ENCODE measurements around the gene MACROD2. TPM values are rescaled to one million over a fixed set of nuclear protein-coding genes. Genes with fewer than 3 reads are reported as not detected.

The MACROD2 gene
- total and polyA plus RNA-seq, 2 of the 4 experiments (the other 2 are of a cell fraction): not detected

- Histone ChIP-seq H2BK5ac (ENCODE audit: low read depth, low read length, poor library complexity, severe bottlenecking) (no peak overlapping the region), H3K23ac (ENCODE audit: low read depth, low read length) (no peak overlapping the region), H3K4me1 (ENCODE audit: control insufficient read depth, insufficient read depth, low read length) (no peaks in the 10 kb centered on the region), H4K20me1 (ENCODE audit: insufficient read depth, low read length) (no peaks in the 10 kb centered on the region), H3K36me3 (ENCODE audit: control insufficient read depth, insufficient read depth, low read length) (no peaks in the 10 kb centered on the region), H3K14ac (replicated peaks; ENCODE audit: low read depth, low read length) (no peak overlapping the region), H3K9me3 (ENCODE audit: control insufficient read depth, insufficient read depth, low read length) (no peaks in the 10 kb centered on the region), H3K9me1 (ENCODE audit: insufficient read depth, low read length) (no peaks in the 10 kb centered on the region), H4K8ac (ENCODE audit: low read depth in 2 of 2, low read length in 2 of 2) (no peak overlapping the region), H2BK120ac (ENCODE audit: low read depth, low read length) (no peak overlapping the region), H2BK15ac (ENCODE audit: low read depth, low read length) (no peak overlapping the region), H3K56ac (ENCODE audit: extremely low read depth, insufficient read depth, low read length) (no peak overlapping the region), H2AFZ (replicated peaks; ENCODE audit: low read length, poor library complexity) (no peak overlapping the region), H2AK5ac (ENCODE audit: low read depth, low read length) (no peak overlapping the region), H3K4me2 (ENCODE audit: low read depth, low read length) (no peak overlapping the region), H3K4ac (ENCODE audit: low read depth, low read length) (no peak overlapping the region), H3K79me1 (ENCODE audit: low read depth in 1 of 2, low read length in 2 of 2) (no peaks in the 10 kb centered on the region), H3K4me3 (ENCODE audit: insufficient read depth, low read depth, low read length) (no peak overlapping the region), H3K18ac (ENCODE audit: low read depth, low read length) (no peak overlapping the region), H2BK20ac (ENCODE audit: low read depth, low read length) (no peak overlapping the region), H4K91ac (ENCODE audit: insufficient read depth, low read depth, low read length) (no peak overlapping the region), H4K5ac (ENCODE audit: low read depth, low read length) (no peak overlapping the region), H3K27me3 (ENCODE audit: control insufficient read depth, insufficient read depth, low read length) (no peaks in the 10 kb centered on the region), H2AK9ac (replicated peaks; ENCODE audit: low read depth, low read length, poor library complexity) (no peak overlapping the region), H3K27ac (ENCODE audit: insufficient read depth, low read length) (no peak overlapping the region), H3K9ac (ENCODE audit: low read depth, low read length) (no peak overlapping the region)
- intact Hi-C loops (cut with micrococcal nuclease): loop anchor here (1.0 kb wide), 1 partner anchor 8 kb away; no protein-coding TSS in a partner anchor
- CTCF ChIA-PET: no interaction called here
- in situ Hi-C loops (cut with MboI; ENCODE audit: low sequenced_read_pairs): no loop called here
- DNase-seq: no peak
- no CpG with 5 or more reads among the region's 1 CpG for WGBS, 2 experiments (ENCODE audit: extremely low coverage in 2 of 2, insufficient read length in 1 of 2)
- no TSS peak for BruUV-seq (replicated peaks)
- TF ChIP-seq USF2 (IDR thresholded peaks at IDR 0.05; ENCODE audit: low read depth, low read length) (no peak), BHLHE40 (IDR thresholded peaks at IDR 0.05; ENCODE audit: low read depth, low read length) (no peak), FOS (IDR thresholded peaks at IDR 0.05; ENCODE audit: low read depth, low read length) (no peak), NFE2L2 (IDR thresholded peaks at IDR 0.05; ENCODE audit: low read depth, low read length) (no peak), RFX5 (IDR thresholded peaks at IDR 0.05; ENCODE audit: low read depth, low read length) (no peak), MAZ (IDR thresholded peaks at IDR 0.05; ENCODE audit: borderline replicate concordance, low read depth, low read length) (no peak), CHD1 (IDR thresholded peaks at IDR 0.05; ENCODE audit: low read depth, low read length) (no peak), ELK1 (IDR thresholded peaks at IDR 0.05; ENCODE audit: borderline replicate concordance, low read depth, low read length) (no peak)
- dilution Hi-C loops (cut with HindIII; ENCODE audit: low sequenced_read_pairs, unreplicated experiment): no loop called here
- POLR2A ChIA-PET (ENCODE audit: unreplicated experiment): no interaction called here
- no peak for ATAC-seq (ENCODE audit: low read depth)
Measured at GRCh38 chr20:14291502-14291901, 296.2 kb downstream of the MACROD2 start.

Measured in IMR-90 (cell line).